IMR-90 (cell line): ENCODE results near the gene HCRTR1. TPM values are rescaled to one million over a fixed set of nuclear protein-coding genes. Genes with fewer than 3 reads are reported as not detected.

Source experiments
- ATAC-seq: fragments of 200-7000 bp; cut with Tn5 transposase; 2 replicates; pipeline ENCODE4 v1.9.1; 2020; ENCODE audit warnings: low read depth, mild to moderate bottlenecking, moderate library complexity
- BruUV-seq: library from RNA; stranded (reverse); fragments of 400-500 nt; replicated peaks from 2 replicates; lab custom pipeline; 2021; lab: Mats Ljungman, UMichigan
- CTCF ChIA-PET: fragments of 300-600 bp; formaldehyde crosslinking; extraction: SDS; loops from one replicate; lab custom pipeline; 2021; ENCODE audit warnings: antibody characterized with exemption; lab: Yijun Ruan, JAX
- POLR2A ChIA-PET: fragments of 300-600 bp; sonication (Branson Sonifier 250); formaldehyde crosslinking; loops from one replicate; lab custom pipeline; 2022; ENCODE audit warnings: antibody characterized with exemption; ENCODE audit not compliant: unreplicated experiment; lab: Charles Lee
- DNase-seq: peaks from one replicate; pipeline ENCODE4 v3.0.0; 2013
- H2AFZ ChIP-seq: replicated peaks from 2 replicates; pipeline ENCODE3; 2013; ENCODE audit warnings: low read length, mild to moderate bottlenecking; ENCODE audit not compliant: poor library complexity
- H2AK5ac ChIP-seq: 2 replicates; pipeline ENCODE4 v1.6.1; 2013; ENCODE audit warnings: low read depth, low read length, inconsistent platforms
- H2AK9ac ChIP-seq: replicated peaks from 2 replicates; pipeline ENCODE3; 2013; ENCODE audit warnings: mild to moderate bottlenecking, low read depth, low read length, moderate library complexity; ENCODE audit not compliant: poor library complexity
- H2BK120ac ChIP-seq: 2 replicates; pipeline ENCODE4 v1.6.1; 2013; ENCODE audit warnings: low read depth, low read length, inconsistent platforms
- H2BK15ac ChIP-seq: 3 replicates; pipeline ENCODE4 v1.6.1; 2013; ENCODE audit warnings: low read depth, low read length, inconsistent platforms
- H2BK20ac ChIP-seq: 2 replicates; pipeline ENCODE4 v1.6.1; 2013; ENCODE audit warnings: low read depth, mild to moderate bottlenecking, inconsistent platforms, low read length, moderate library complexity
- H2BK5ac ChIP-seq: 2 replicates; pipeline ENCODE4 v1.6.1; 2013; ENCODE audit warnings: mild to moderate bottlenecking, low read depth, low read length, inconsistent platforms; ENCODE audit not compliant: poor library complexity, severe bottlenecking
- H3K14ac ChIP-seq: replicated peaks from 2 replicates; pipeline ENCODE4 v1.6.1; 2013; ENCODE audit warnings: low read depth, low read length, inconsistent platforms
- H3K18ac ChIP-seq: 2 replicates; pipeline ENCODE4 v1.6.1; 2013; ENCODE audit warnings: low read depth, low read length, control low read depth
- H3K23ac ChIP-seq: 2 replicates; pipeline ENCODE4 v1.6.1; 2013; ENCODE audit warnings: low read depth, low read length, inconsistent platforms
- H3K27ac ChIP-seq: 2 replicates; pipeline ENCODE4 v1.5.1; 2013; ENCODE audit warnings: mild to moderate bottlenecking, control low read depth, low read length; ENCODE audit not compliant: insufficient read depth
- H3K27me3 ChIP-seq: 2 replicates; pipeline ENCODE4 v1.6.1; 2013; ENCODE audit warnings: low read length; ENCODE audit not compliant: control insufficient read depth, insufficient read depth
- H3K36me3 ChIP-seq: 2 replicates; pipeline ENCODE4 v1.6.1; 2013; ENCODE audit warnings: low read length, mixed read lengths; ENCODE audit not compliant: control insufficient read depth, insufficient read depth
- H3K4ac ChIP-seq: 2 replicates; pipeline ENCODE4 v1.6.1; 2013; ENCODE audit warnings: low read depth, low read length, inconsistent platforms
- H3K4me1 ChIP-seq: 2 replicates; pipeline ENCODE4 v1.6.1; 2013; ENCODE audit warnings: low read length, mixed read lengths; ENCODE audit not compliant: control insufficient read depth, insufficient read depth
- H3K4me2 ChIP-seq: 2 replicates; pipeline ENCODE4 v1.6.1; 2013; ENCODE audit warnings: low read depth, mild to moderate bottlenecking, control low read depth, low read length, moderate library complexity
- H3K4me3 ChIP-seq: 2 replicates; pipeline ENCODE4 v1.5.1; 2013; ENCODE audit warnings: low read depth, mild to moderate bottlenecking, control low read depth, low read length, moderate library complexity; ENCODE audit not compliant: insufficient read depth
- H3K56ac ChIP-seq: 2 replicates; pipeline ENCODE4 v1.6.1; 2013; ENCODE audit warnings: low read length, inconsistent platforms; ENCODE audit not compliant: insufficient read depth; ENCODE audit errors: extremely low read depth
- H3K79me1 ChIP-seq, 2 experiments: 2 replicates each; pipeline ENCODE4 v1.6.1; 2013; ENCODE audit warnings: low read length in 2 of 2, inconsistent platforms in 1 of 2, low read depth in 1 of 2
- H3K9ac ChIP-seq: 2 replicates; pipeline ENCODE4 v1.6.1; 2013; ENCODE audit warnings: low read depth, low read length, control low read depth
- H3K9me1 ChIP-seq: 2 replicates; pipeline ENCODE4 v1.6.1; 2013; ENCODE audit warnings: low read length, inconsistent platforms; ENCODE audit not compliant: insufficient read depth
- H3K9me3 ChIP-seq: 2 replicates; pipeline ENCODE4 v1.6.1; 2013; ENCODE audit warnings: low read length; ENCODE audit not compliant: control insufficient read depth, insufficient read depth
- H4K20me1 ChIP-seq: 2 replicates; pipeline ENCODE4 v1.6.1; 2013; ENCODE audit warnings: low read length, inconsistent platforms; ENCODE audit not compliant: insufficient read depth
- H4K5ac ChIP-seq: 2 replicates; pipeline ENCODE4 v1.6.1; 2013; ENCODE audit warnings: mild to moderate bottlenecking, low read depth, low read length, control low read depth
- H4K8ac ChIP-seq, 2 experiments: 2 replicates each; pipeline ENCODE4 v1.6.1; 2013; ENCODE audit warnings: low read depth in 2 of 2, low read length in 2 of 2, control low read depth in 1 of 2, inconsistent platforms in 1 of 2
- H4K91ac ChIP-seq: 2 replicates; pipeline ENCODE4 v1.6.1; 2013; ENCODE audit warnings: low read depth, low read length, inconsistent platforms; ENCODE audit not compliant: insufficient read depth
- BHLHE40 ChIP-seq: fragments of 150-350 bp; IDR thresholded peaks from 2 replicates; pipeline ENCODE4 v1.6.1; 2016; ENCODE audit warnings: mild to moderate bottlenecking, low read depth, low read length
- CEBPB ChIP-seq: IDR thresholded peaks from 2 replicates; pipeline ENCODE4 v1.6.1; 2012; ENCODE audit warnings: low read depth, low read length, improper control_type of control experiment
- CHD1 ChIP-seq: IDR thresholded peaks from 2 replicates; pipeline ENCODE4 v1.6.1; 2012; ENCODE audit warnings: low read depth, low read length, improper control_type of control experiment
- CTCF ChIP-seq: conservative IDR thresholded peaks from 2 replicates; pipeline ENCODE4 v1.5.1; 2012; ENCODE audit warnings: mild to moderate bottlenecking, low read depth, low read length, improper control_type of control experiment
- ELK1 ChIP-seq: fragments of 150-350 bp; IDR thresholded peaks from 2 replicates; pipeline ENCODE4 v1.6.1; 2016; ENCODE audit warnings: low read depth, mild to moderate bottlenecking, low read length, moderate library complexity, borderline replicate concordance
- FOS ChIP-seq: fragments of 150-350 bp; IDR thresholded peaks from 2 replicates; pipeline ENCODE4 v1.6.1; 2016; ENCODE audit warnings: low read depth, low read length
- MAFK ChIP-seq: IDR thresholded peaks from 2 replicates; pipeline ENCODE4 v1.6.1; 2012; ENCODE audit warnings: low read depth, low read length, improper control_type of control experiment
- MAZ ChIP-seq: IDR thresholded peaks from 2 replicates; pipeline ENCODE4 v1.6.1; 2012; ENCODE audit warnings: low read depth, mild to moderate bottlenecking, low read length, improper control_type of control experiment, moderate library complexity, borderline replicate concordance
- MXI1 ChIP-seq: IDR thresholded peaks from 2 replicates; pipeline ENCODE4 v1.6.1; 2012; ENCODE audit warnings: low read depth, mild to moderate bottlenecking, low read length, moderate library complexity, borderline replicate concordance
- NFE2L2 ChIP-seq: fragments of 150-350 bp; IDR thresholded peaks from 2 replicates; pipeline ENCODE4 v1.6.1; 2016; ENCODE audit warnings: low read depth, mild to moderate bottlenecking, low read length
- POLR2A ChIP-seq: IDR thresholded peaks from 2 replicates; pipeline ENCODE4 v1.6.1; 2012; ENCODE audit warnings: mild to moderate bottlenecking, low read depth, low read length
- RAD21 ChIP-seq: IDR thresholded peaks from 2 replicates; pipeline ENCODE4 v1.6.1; 2012; ENCODE audit warnings: low read length, improper control_type of control experiment
- RCOR1 ChIP-seq: IDR thresholded peaks from 2 replicates; pipeline ENCODE4 v1.6.1; 2012; ENCODE audit warnings: mild to moderate bottlenecking, low read length, improper control_type of control experiment; ENCODE audit not compliant: insufficient replicate concordance
- RFX5 ChIP-seq: IDR thresholded peaks from 2 replicates; pipeline ENCODE4 v1.8.0; 2012; ENCODE audit warnings: low read depth, mild to moderate bottlenecking, low read length, moderate library complexity
- SMC3 ChIP-seq: fragments of 150-350 bp; IDR thresholded peaks from 2 replicates; pipeline ENCODE4 v1.6.1; 2016; ENCODE audit warnings: low read depth, mild to moderate bottlenecking, antibody characterized with exemption, low read length, moderate library complexity
- USF2 ChIP-seq: fragments of 150-350 bp; IDR thresholded peaks from 2 replicates; pipeline ENCODE4 v1.6.1; 2017; ENCODE audit warnings: mild to moderate bottlenecking, antibody characterized with exemption, low read length, low read depth
- WGBS, 2 experiments: methylation state at CpG; one replicate each; pipeline versions ENCODE4 v1.1.5 to v1.1.7; 2013; ENCODE audit warnings: missing lambda C conversion rate in 2 of 2; ENCODE audit not compliant: insufficient read length in 1 of 2; ENCODE audit errors: extremely low coverage in 2 of 2; 5-methylcytosine and 5-hydroxymethylcytosine counted together
- dilution Hi-C: fragments of 300-500 bp; cut with HindIII; formaldehyde crosslinking; loops from one replicate; pipeline ENCODE4 v1.14.3; 2018; ENCODE audit warnings: low sequenced_read_pairs; ENCODE audit not compliant: unreplicated experiment
- in situ Hi-C: fragments of 300-500 bp; cut with MboI; formaldehyde crosslinking; loops from 3 replicates; pipeline ENCODE4 v1.14.3; 2019; ENCODE audit warnings: low sequenced_read_pairs, inconsistent platforms, mixed read lengths
- intact Hi-C: fragments of 100-400 bp; cut with micrococcal nuclease; formaldehyde crosslinking; loops from 2 replicates; pipeline ENCODE4 v1.10.0; 2022
- polyA plus RNA-seq, 3 experiments: library from polyadenylated mRNA; depleted of rRNA; stranded (reverse); fragments of >200 nt; gene quantifications; 2 replicates each; pipeline ENCODE4 v1.2.3, GENCODE V29; 2012; ENCODE audit warnings: low replicate concordance in 1 of 3
- total RNA-seq: library from RNA; depleted of rRNA; stranded (reverse); fragments of >200 nt; gene quantifications from 2 replicates; pipeline ENCODE4 v1.2.3, GENCODE V29; 2012

The HCRTR1 gene
- total and polyA plus RNA-seq, 2 of the 4 experiments (the other 2 are of a cell fraction), result not detected

- TF ChIP-seq POLR2A (no peak), FOS (no peak), RCOR1 (no peak), MAFK (no peak), BHLHE40 (no peak), USF2 (no peak), MAZ (no peak), CEBPB (no peak), MXI1 (no peak), SMC3 (no peak), ELK1 (no peak), NFE2L2 (no peak), CTCF (no peak), CHD1 (no peak), RAD21 (no peak), RFX5 (no peak)
- no CpG with 5 or more reads among the region's 3 CpGs for WGBS, 2 experiments
- no peaks in the 10 kb centered on the region for H3K9me1 ChIP-seq
- H3K14ac ChIP-seq, result no peak overlapping the region
- no peak overlapping the region for H3K23ac ChIP-seq
- no peaks in the 10 kb centered on the region; a peak in 1 of 4 replicates for H3K79me1 ChIP-seq
- dilution Hi-C loops (no loop called here), in situ Hi-C loops (loop anchor here (5.0 to 10.0 kb wide), 3 partner anchors 85 to 302 kb away; no protein-coding TSS in a partner anchor), intact Hi-C loops (loop anchor here (5.0 kb wide), 1 partner anchor 302 kb away; no protein-coding TSS in a partner anchor)
- H2BK15ac ChIP-seq, result no peak overlapping the region
- H3K18ac ChIP-seq, result no peak overlapping the region
- BruUV-seq, result no TSS peak
- no peak overlapping the region for H2BK20ac ChIP-seq
- H3K4me2 ChIP-seq, result no peak overlapping the region
- H2AK9ac ChIP-seq, result no peak overlapping the region
- H3K4me3 ChIP-seq, result no peak overlapping the region
- DNase-seq, result no peak
- H3K27ac ChIP-seq, result no peak overlapping the region
- H2AFZ ChIP-seq, result no peak overlapping the region
- H3K4me1 ChIP-seq, result no peaks in the 10 kb centered on the region
- H3K56ac ChIP-seq, result no peak overlapping the region
- no peak overlapping the region for H4K8ac ChIP-seq
- ChIA-PET POLR2A (no interaction called here), CTCF (no interaction called here)
- no peaks in the 10 kb centered on the region for H3K9me3 ChIP-seq
- peaks cover 77% of the 10 kb centered on the region for H3K36me3 ChIP-seq
- H3K9ac ChIP-seq, result no peak overlapping the region
- no peak overlapping the region for H2BK120ac ChIP-seq
- ATAC-seq, result no peak
- H2AK5ac ChIP-seq, result no peak overlapping the region
- H4K20me1 ChIP-seq, result no peaks in the 10 kb centered on the region
- H4K5ac ChIP-seq, result no peak overlapping the region
- H3K4ac ChIP-seq, result no peak overlapping the region
- no peaks in the 10 kb centered on the region for H3K27me3 ChIP-seq
- H2BK5ac ChIP-seq, result no peak overlapping the region
- H4K91ac ChIP-seq, result no peak overlapping the region
Observed at GRCh38 chr1:31659889-31660288, 42.4 kb downstream of the HCRTR1 start.
